Germinal center (tissue), 1 donor: ENCODE measurements around the gene FYN.
"Not testable (repeated sequence)": the region's sequence is repeated elsewhere in the genome, so short reads cannot be mapped to it uniquely, and the experiment has no call there.

Experiments
- DNase-seq: peaks from one replicate; pipeline ENCODE4 v3.0.0; 2012; ENCODE audit warnings: mixed read lengths, low spot score

FYN gene

GRCh38 chr6:111789598-111789997, 83.7 kb downstream of the FYN start:
- no peak for DNase-seq

- DNase-seq = no peak
Observed at GRCh38 chr6:111788379-111789276, 84.6 kb downstream of the FYN start.

- not testable (repeated sequence) for DNase-seq
Observed at GRCh38 chr6:111786151-111786550, 87.1 kb downstream of the FYN start.

GRCh38 chr6:111784433-111784832, 88.8 kb downstream of the FYN start:
- DNase-seq = no peak

- no peak for DNase-seq
Observed at GRCh38 chr6:111782887-111783466, 90.3 kb downstream of the FYN start.

GRCh38 chr6:111782192-111782809, 91.0 kb downstream of the FYN start:
- no peak for DNase-seq

- DNase-seq = no peak
Observed at GRCh38 chr6:111781041-111781708, 92.1 kb downstream of the FYN start.

- DNase-seq = no peak
Observed at GRCh38 chr6:111780393-111780792, 92.9 kb downstream of the FYN start.

- no peak for DNase-seq
Observed at GRCh38 chr6:111779660-111780059, 93.6 kb downstream of the FYN start.

GRCh38 chr6:111779031-111779430, 94.2 kb downstream of the FYN start:
- no peak for DNase-seq

GRCh38 chr6:111777357-111777756, 95.9 kb downstream of the FYN start:
- DNase-seq = no peak

GRCh38 chr6:111776236-111777221, 96.7 kb downstream of the FYN start:
- DNase-seq = peak; percentile 47

- no peak for DNase-seq
Observed at GRCh38 chr6:111775145-111775922, 97.9 kb downstream of the FYN start.

- DNase-seq = no peak
Observed at GRCh38 chr6:111774346-111774703, 98.9 kb downstream of the FYN start.

GRCh38 chr6:111773501-111774345, 99.5 kb downstream of the FYN start:
- no peak for DNase-seq

GRCh38 chr6:111772381-111772780, 100.9 kb downstream of the FYN start:
- DNase-seq = no peak

GRCh38 chr6:111771629-111772028, 101.6 kb downstream of the FYN start:
- DNase-seq = no peak

- no peak for DNase-seq
Observed at GRCh38 chr6:111771094-111771432, 102.2 kb downstream of the FYN start.

GRCh38 chr6:111770263-111771093, 102.8 kb downstream of the FYN start:
- no peak for DNase-seq
